Endothelial cell of umbilical vein (primary cell): ENCODE data around the gene MYH11.

Source experiments
- CTCF ChIP-seq, 2 donors: IDR thresholded peaks; 1 replicate in 1 of 2; 2 replicates in 1 of 2; pipeline ENCODE4 v1.5.1; 2011; ENCODE audit warnings: low read length in 2 of 2, mild to moderate bottlenecking in 2 of 2, moderate library complexity in 2 of 2, control low read depth in 1 of 2, inconsistent platforms in 1 of 2, low read depth in 1 of 2; ENCODE audit not compliant: insufficient read depth in 1 of 2; ENCODE audit errors: extremely low read depth in 1 of 2
- EZH2 ChIP-seq: IDR thresholded peaks from 2 replicates; pipeline ENCODE4 v1.6.1; 2012; ENCODE audit warnings: borderline replicate concordance, low read depth, mild to moderate bottlenecking, moderate library complexity, low read length, inconsistent platforms; ENCODE audit not compliant: severe bottlenecking
- GATA2 ChIP-seq: IDR thresholded peaks from 2 replicates; pipeline ENCODE4 v1.7.0; 2011; ENCODE audit warnings: low read depth, mild to moderate bottlenecking, moderate library complexity, mixed read lengths, low read length; ENCODE audit not compliant: insufficient read length, insufficient read depth
- JUN ChIP-seq: IDR thresholded peaks from 2 replicates; pipeline ENCODE4 v1.6.1; 2011; ENCODE audit warnings: borderline replicate concordance, low read depth; ENCODE audit not compliant: insufficient read length, insufficient read depth
- MYC ChIP-seq: IDR thresholded peaks from one replicate; pipeline ENCODE4 v1.6.1; 2011; ENCODE audit warnings: mild to moderate bottlenecking, low read depth, low read length
- POLR2A ChIP-seq: IDR thresholded peaks from 2 replicates; pipeline ENCODE4 v1.6.1; 2012; ENCODE audit warnings: low read depth, mild to moderate bottlenecking, control low read depth, low read length
- POLR2AphosphoS5 ChIP-seq: IDR thresholded peaks from 2 replicates; pipeline ENCODE4 v1.6.1; 2012; ENCODE audit warnings: low read depth, mild to moderate bottlenecking, control low read depth, low read length, moderate library complexity; ENCODE audit not compliant: insufficient read depth

- TF ChIP-seq CTCF (IDR thresholded peaks at IDR 0.05; ENCODE audit: extremely low read depth in 1 of 2, insufficient read depth in 1 of 2, low read depth in 1 of 2, low read length in 2 of 2) (no peak), POLR2A (no peak), EZH2 (no peak), GATA2 (no peak), MYC (no peak), JUN (no peak), POLR2AphosphoS5 (no peak)
Measured at GRCh38 chr16:15897121-15897780, 40.4 kb upstream of the MYH11 start.
